ENCODE data around the gene NXPH2.

NXPH2 gene

DNA sequence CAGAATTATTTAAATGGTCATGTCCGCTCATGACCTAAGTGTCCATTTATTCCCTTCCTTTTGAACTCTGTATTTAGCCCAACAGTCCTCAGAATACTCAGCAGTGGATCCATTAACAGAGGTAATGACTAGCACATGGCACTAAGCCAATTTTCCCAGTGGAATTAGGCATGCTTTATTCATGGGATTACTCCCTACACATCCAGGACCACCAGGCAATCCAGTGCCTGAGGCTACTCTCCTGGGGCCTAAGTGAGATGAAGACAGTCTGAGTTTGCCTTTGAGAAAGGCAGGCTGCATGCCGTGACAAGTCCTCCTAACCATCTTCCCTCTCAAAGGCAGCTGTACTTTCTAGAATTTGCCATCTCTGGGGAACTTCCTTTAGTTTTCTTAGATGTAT, 150.0 kb downstream of the NXPH2 start:
- DNase-seq: no peak

DNA sequence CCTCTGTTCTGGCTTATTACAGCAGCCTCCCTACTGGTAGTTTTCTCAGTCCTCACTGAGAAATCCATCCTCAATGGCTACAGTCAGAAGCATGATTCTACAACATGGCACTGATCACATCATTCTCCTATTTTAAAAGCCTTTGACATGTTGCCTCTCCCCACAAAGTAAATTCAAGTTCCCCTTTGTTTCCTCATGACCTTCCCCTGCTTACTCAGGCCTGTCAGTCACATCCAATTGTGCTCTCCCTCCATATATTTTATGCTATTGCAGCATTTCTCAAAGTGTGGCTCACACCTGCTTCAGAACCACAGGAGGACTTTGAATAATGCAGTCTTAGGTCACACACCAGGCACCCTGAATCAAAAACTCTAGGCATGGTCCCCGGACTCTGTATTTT, 154.0 kb downstream of the NXPH2 start:
- no peak for DNase-seq

DNA sequence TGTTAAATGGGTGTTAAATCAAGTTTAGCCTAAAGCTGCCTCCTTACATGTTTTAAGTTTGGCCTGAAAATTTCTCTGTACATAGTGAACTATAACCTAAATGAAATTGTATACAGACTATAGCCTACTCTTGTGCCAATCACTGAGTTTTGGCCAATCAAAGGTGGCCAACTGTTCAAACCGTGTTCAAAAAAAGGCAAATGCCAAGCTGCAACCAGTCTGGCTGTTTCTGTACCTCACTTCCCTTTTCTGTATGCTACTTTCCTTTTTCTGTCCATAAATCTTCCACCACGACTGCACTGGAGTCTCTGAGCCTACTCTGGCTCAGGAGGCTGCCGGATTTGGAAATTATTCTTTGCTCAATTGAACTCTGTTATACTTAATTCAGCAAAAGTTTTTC, 157.6 kb downstream of the NXPH2 start:
- no peak for DNase-seq

DNA sequence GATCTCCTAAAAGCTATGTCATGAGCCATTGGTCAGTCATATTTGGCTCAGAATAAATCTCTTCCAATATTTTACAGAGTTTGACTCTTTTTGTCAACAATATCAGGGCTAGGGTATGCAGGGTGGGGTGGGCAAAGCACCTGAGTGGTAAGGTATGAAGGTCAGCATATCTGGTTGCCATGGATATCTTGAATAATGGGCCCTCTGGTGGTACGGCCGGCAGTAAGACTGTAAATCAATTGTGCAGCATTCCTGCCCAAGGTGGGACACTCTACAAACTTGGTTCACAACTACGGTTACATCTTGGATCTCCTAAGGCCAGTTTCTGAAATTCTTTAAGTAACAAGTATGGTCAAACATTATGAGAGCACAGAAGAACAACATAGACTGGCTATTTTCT, 159.1 kb downstream of the NXPH2 start:
- DNase-seq: no peak

DNA sequence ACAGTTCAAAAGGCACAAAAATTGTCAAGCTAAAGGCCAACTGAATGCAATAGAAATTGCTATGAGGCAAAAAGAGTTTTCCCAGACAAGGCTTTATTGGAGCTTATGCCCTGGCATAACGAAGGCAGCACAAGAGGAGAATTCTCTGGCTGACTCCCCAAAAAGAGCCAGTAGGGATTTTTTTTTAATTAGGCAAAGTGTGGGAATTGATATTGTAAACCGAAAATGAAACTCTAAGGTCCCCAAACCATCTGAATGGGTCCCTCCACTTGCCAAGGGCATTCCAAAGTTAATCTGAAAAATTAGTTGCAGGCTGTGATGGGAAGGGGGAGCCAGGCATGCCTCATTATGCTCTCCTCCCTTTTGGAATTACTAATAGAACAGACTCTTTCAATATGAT, 159.8 kb downstream of the NXPH2 start:
- DNase-seq: no peak
